Left lung (tissue), 14 donors: ENCODE measurements around the gene TEKTIP1. TPM values are rescaled to one million over a fixed set of nuclear protein-coding genes. Genes with fewer than 3 reads are reported as not detected.
A peak's percentile ranks its signal among the peaks of the same experiment; 100 is the strongest.

Experiments
- ATAC-seq: fragments of 200-7000 bp; cut with Tn5 transposase; one replicate; pipeline ENCODE4 v1.9.1; 2020; ENCODE audit warnings: moderate library complexity
- DNase-seq, 4 donors: peaks; one replicate each; pipeline ENCODE4 v3.0.0-alpha.2; 2013 to 2020
- H3K27ac ChIP-seq, 2 donors: fragments of 200-600 bp; sonication (generic) in 1 of 2; one replicate each; pipeline versions ENCODE4 v1.5.0 to v1.8.0; 2020 to 2021
- H3K27me3 ChIP-seq, 2 donors: fragments of 200-600 bp; sonication (generic) in 1 of 2; one replicate each; pipeline versions ENCODE4 v1.5.0 to v1.8.0; 2020 to 2021
- H3K36me3 ChIP-seq, 2 donors: fragments of 200-600 bp; sonication (generic) in 1 of 2; one replicate each; pipeline versions ENCODE4 v1.5.0 to v1.8.0; 2020 to 2021
- H3K4me1 ChIP-seq, 2 donors: fragments of 200-600 bp; one replicate each; pipeline ENCODE4 v1.8.0; 2021
- H3K4me3 ChIP-seq, 2 donors: fragments of 200-600 bp; sonication (generic) in 1 of 2; one replicate each; pipeline versions ENCODE4 v1.5.0 to v1.8.0; 2020 to 2021; ENCODE audit warnings: mild to moderate bottlenecking in 1 of 2
- H3K9me3 ChIP-seq, 2 donors: fragments of 200-600 bp; sonication (generic) in 1 of 2; one replicate each; pipeline versions ENCODE4 v1.5.0 to v1.8.0; 2020 to 2021
- CTCF ChIP-seq, 2 donors: fragments of 200-600 bp; sonication (generic) in 1 of 2; IDR thresholded peaks; one replicate each; pipeline versions ENCODE4 v1.5.0 to v1.8.0; 2021; ENCODE audit warnings: antibody characterized with exemption in 2 of 2
- intact Hi-C, 2 donors: fragments of 100-400 bp; cut with DNase I; formaldehyde crosslinking; loops; one replicate each; pipeline versions ENCODE4 v1.11.2 to v1.14.2; 2022
- long read RNA-seq, 12 donors: library from polyadenylated mRNA in 2 of 12; unstranded in 2 of 12; transcript quantifications; one replicate each; pipeline ENCODE4 v2.0.0 and lab custom pipeline, GENCODE V29; 2019 to 2026
- polyA plus RNA-seq, 6 donors: library from polyadenylated mRNA; unstranded; fragments of 120-200 nt; gene quantifications; one replicate each; pipeline ENCODE4 v1.2.1, GENCODE V29; 2013; ENCODE audit not compliant: insufficient read length in 6 of 6
- total RNA-seq, 2 donors: library from RNA; stranded (reverse); fragmentation: NEBNext Ultra II Directional; extraction: Animal tissue kit (Norgen Biotek cat#: 25700); gene quantifications; one replicate each; pipeline ENCODE4 v1.2.1, GENCODE V29; 2021
- donor health status: DM: no; HTN: yes; CAD: no.
- donor health status: DM: no; HTN: no; CAD: no.

TEKTIP1 gene
- total RNA-seq (1 to 10 TPM; 2.8 to 3.2 TPM), polyA plus RNA-seq (1 to 10 TPM; 3.6 to 7.5 (median 6.0) TPM)
- long read RNA-seq, donor 1, partial matches to known transcripts, result 0 of 5 reads
- long read RNA-seq, donor 1, other reads (novel, unspliced or antisense), result 5 of 5 reads
- long read RNA-seq, donor 2, result 0 reads
- long read RNA-seq, donor 3, partial matches to known transcripts, result 6 of 6 reads
- long read RNA-seq, donor 3, other reads (novel, unspliced or antisense), result 0 of 6 reads
- long read RNA-seq, donor 4, result 0 reads
- long read RNA-seq, donor 5, result 0 reads
- long read RNA-seq, donor 6, result 0 reads
- long read RNA-seq, donor 7, result 0 reads
- long read RNA-seq, donor 8, result 0 reads
- long read RNA-seq, donor 9, result 0 reads
- long read RNA-seq, donor 10, result 0 reads
- long read RNA-seq, donor 11, result 0 reads
- long read RNA-seq, donor 12, result 0 reads

GRCh38 chr19:3538965-3539755 lies at the start of gene TEKTIP1:
Gene TEKTIP1 (plus strand): TSS chr19:3539174. CDS start chr19:3539178, 4 bp downstream.
- peaks cover 0 to 67% of the 10 kb centered on the region in 2 donors for H3K36me3 ChIP-seq
- no peaks in the 10 kb centered on the region for H3K9me3 ChIP-seq
- ATAC-seq (no peak), DNase-seq (no peak)
- H3K4me1 ChIP-seq, result no peaks in the 10 kb centered on the region
- H3K27ac ChIP-seq, result peak within 1 kb of the TSS in 1 of 2 donors; percentile 18
- H3K4me3 ChIP-seq, result no peak within 1 kb of the TSS
- intact Hi-C loops, result no loop called here
- no peaks in the 10 kb centered on the region for H3K27me3 ChIP-seq
- TF ChIP-seq CTCF (IDR thresholded peaks at IDR 0.05), result no peak

- intact Hi-C loops, result no loop called here
- H3K27me3 ChIP-seq, result no peaks in the 10 kb centered on the region
- no peaks in the 10 kb centered on the region for H3K9me3 ChIP-seq
- H3K4me1 ChIP-seq, result no peaks in the 10 kb centered on the region
- no peak overlapping the region for H3K4me3 ChIP-seq
- TF ChIP-seq CTCF (IDR thresholded peaks at IDR 0.05), result no peak
- ATAC-seq, result no peak
- H3K27ac ChIP-seq, result no peak overlapping the region
- H3K36me3 ChIP-seq, result peaks cover 0 to 63% of the 10 kb centered on the region in 2 donors
- no peak for DNase-seq
Observed at GRCh38 chr19:3491396-3492119, 47.4 kb upstream of the TEKTIP1 start.

GRCh38 chr19:3492131-3492839 lies 46.7 kb upstream of the TEKTIP1 start:
- TF ChIP-seq CTCF (IDR thresholded peaks at IDR 0.05), result no peak
- intact Hi-C loops, result no loop called here
- H3K36me3 ChIP-seq, result peaks cover 0 to 66% of the 10 kb centered on the region in 2 donors
- H3K27me3 ChIP-seq, result no peaks in the 10 kb centered on the region
- DNase-seq, result peak in 1 of 4 donors; percentile 74
- no peak overlapping the region for H3K27ac ChIP-seq
- H3K4me3 ChIP-seq, result no peak overlapping the region
- ATAC-seq, result no peak
- no peaks in the 10 kb centered on the region for H3K4me1 ChIP-seq
- no peaks in the 10 kb centered on the region for H3K9me3 ChIP-seq

- TF ChIP-seq CTCF (IDR thresholded peaks at IDR 0.05), result no peak
- DNase-seq (no peak), ATAC-seq (no peak)
- H3K4me3 ChIP-seq, result no peak overlapping the region
- H3K4me1 ChIP-seq, result no peaks in the 10 kb centered on the region
- intact Hi-C loops, result no loop called here
- H3K27ac ChIP-seq, result no peak overlapping the region
- no peaks in the 10 kb centered on the region for H3K9me3 ChIP-seq
- peaks cover 0 to 66% of the 10 kb centered on the region in 2 donors for H3K36me3 ChIP-seq
- no peaks in the 10 kb centered on the region for H3K27me3 ChIP-seq
Observed at GRCh38 chr19:3492919-3493318, 46.1 kb upstream of the TEKTIP1 start.
